GM12878 (cell line): Measurements from ENCODE around the gene KIN. TPM values are rescaled to one million over a fixed set of nuclear protein-coding genes. Genes with fewer than 3 reads are reported as not detected.

Experiments
- ATAC-seq: fragments of 200-7000 bp; cut with Tn5 transposase; 3 replicates; pipeline ENCODE4 v1.9.1; 2020; ENCODE audit warnings: mild to moderate bottlenecking, moderate library complexity
- BruUV-seq: library from RNA; stranded (reverse); fragments of 400-500 nt; replicated peaks from 2 replicates; lab custom pipeline; 2021; lab: Mats Ljungman, UMichigan
- CTCF ChIA-PET: fragments of 300-600 bp; sonication (Branson Sonifier 250); formaldehyde crosslinking; extraction: SDS; loops from one replicate; lab custom pipeline; 2021; ENCODE audit warnings: inconsistent platforms; lab: Yijun Ruan, JAX
- POLR2A ChIA-PET: fragments of 350-600 bp; formaldehyde crosslinking; extraction: SDS; loops from one replicate; lab custom pipeline; 2021; ENCODE audit warnings: inconsistent platforms; lab: Charles Lee
- RAD21 ChIA-PET: fragments of 300-600 bp; sonication (Branson Sonifier 250); formaldehyde crosslinking; loops from one replicate; lab custom pipeline; 2023; ENCODE audit warnings: antibody characterized with exemption; ENCODE audit not compliant: unreplicated experiment; lab: Charles Lee
- SMC1A ChIA-PET: fragments of 300-600 bp; sonication (Branson Sonifier 250); formaldehyde crosslinking; loops from one replicate; lab custom pipeline; 2023; ENCODE audit not compliant: unreplicated experiment, uncharacterized antibody; lab: Charles Lee
- DNase-seq: peaks from one replicate; pipeline ENCODE4 v3.0.0-alpha.2; 2011; ENCODE audit warnings: low read depth, low spot score
- FAIRE-seq: peaks from 3 replicates; lab custom pipeline; 2011; peaks lifted over from hg19 to GRCh38; lab: Jason Lieb, UNC
- H2AFZ ChIP-seq: 2 replicates; pipeline ENCODE4 v1.6.0; 2011; ENCODE audit warnings: low read depth, low read length, control low read depth; ENCODE audit not compliant: control insufficient read depth
- H3K27ac ChIP-seq: 2 replicates; pipeline ENCODE4 v1.5.1; 2011; ENCODE audit warnings: control low read depth; ENCODE audit not compliant: control insufficient read depth, insufficient read depth
- H3K27me3 ChIP-seq, 2 experiments: replicated peaks in 1 of 2; 2 replicates each; pipeline versions ENCODE4 v1.6.0 to v1.6.1; 2011; ENCODE audit warnings: low read length in 1 of 2; ENCODE audit not compliant: control insufficient read depth in 2 of 2, insufficient read depth in 2 of 2
- H3K36me3 ChIP-seq, 2 experiments: 2 replicates each; pipeline ENCODE4 v1.5.1; 2011; ENCODE audit warnings: low read length in 1 of 2; ENCODE audit not compliant: control insufficient read depth in 2 of 2, insufficient read depth in 2 of 2
- H3K4me1 ChIP-seq: 2 replicates; pipeline ENCODE4 v1.6.1; 2011; ENCODE audit warnings: mild to moderate bottlenecking, low read length, moderate library complexity, mixed read lengths; ENCODE audit not compliant: control insufficient read depth, insufficient read depth
- H3K4me2 ChIP-seq: 2 replicates; pipeline ENCODE4 v1.6.0; 2011; ENCODE audit warnings: control low read depth; ENCODE audit not compliant: control insufficient read depth, insufficient read depth
- H3K4me3 ChIP-seq: fragments of 200-600 bp; sonication (generic); 2 replicates; pipeline ENCODE4 v1.5.1; 2016
- H3K79me2 ChIP-seq: 2 replicates; pipeline ENCODE4 v1.6.0; 2011; ENCODE audit warnings: low read length; ENCODE audit not compliant: control insufficient read depth, insufficient read depth
- H3K9ac ChIP-seq: 2 replicates; pipeline ENCODE4 v1.8.0; 2011; ENCODE audit warnings: low read length, control low read depth, mixed read lengths; ENCODE audit not compliant: control insufficient read depth, insufficient read depth
- H3K9me3 ChIP-seq: replicated peaks from 3 replicates; pipeline ENCODE4 v1.5.1; 2011; ENCODE audit warnings: mild to moderate bottlenecking, low read length; ENCODE audit not compliant: control insufficient read depth, insufficient read depth
- H4K20me1 ChIP-seq: 2 replicates; pipeline ENCODE4 v1.6.0; 2011; ENCODE audit not compliant: control insufficient read depth, insufficient read depth
- CHD1 ChIP-seq: IDR thresholded peaks from 2 replicates; pipeline ENCODE4 v1.6.1; 2012; ENCODE audit warnings: low read depth, low read length, improper control_type of control experiment
- GABPA ChIP-seq: IDR thresholded peaks from 2 replicates; pipeline ENCODE4 v1.6.1; 2014; ENCODE audit warnings: antibody characterized with exemption, low read depth, mild to moderate bottlenecking, inconsistent platforms
- IKZF1 ChIP-seq: fragments of 450-650 bp; conservative IDR thresholded peaks from 2 replicates; pipeline ENCODE4 v1.6.1; 2017; ENCODE audit warnings: antibody characterized with exemption, mild to moderate bottlenecking
- IKZF2 ChIP-seq, 2 experiments: fragments of 450-650 bp; IDR thresholded peaks; 2 replicates each; pipeline ENCODE4 v1.6.1; 2017; ENCODE audit warnings: mild to moderate bottlenecking in 2 of 2, moderate library complexity in 2 of 2
- MEF2A ChIP-seq: IDR thresholded peaks from 2 replicates; pipeline ENCODE4 v1.6.1; 2011; ENCODE audit warnings: low read depth, mild to moderate bottlenecking, low read length, moderate library complexity; ENCODE audit not compliant: insufficient read depth
- MXI1 ChIP-seq: fragments of 150-350 bp; IDR thresholded peaks from 2 replicates; pipeline ENCODE4 v1.6.1; 2011; ENCODE audit warnings: low read depth, mild to moderate bottlenecking, inconsistent platforms, low read length, improper control_type of control experiment
- RAD51 ChIP-seq: fragments of 450-650 bp; IDR thresholded peaks from 2 replicates; pipeline ENCODE4 v1.6.1; 2016; ENCODE audit warnings: moderate library complexity, mild to moderate bottlenecking, inconsistent platforms
- RB1 ChIP-seq: fragments of 450-650 bp; formaldehyde crosslinking; IDR thresholded peaks from 2 replicates; pipeline ENCODE4 v1.6.1; 2017; ENCODE audit warnings: mild to moderate bottlenecking, borderline replicate concordance
- SMAD1 ChIP-seq: fragments of 450-650 bp; IDR thresholded peaks from 2 replicates; pipeline ENCODE4 v1.6.1; 2018; ENCODE audit warnings: mild to moderate bottlenecking, low read depth; ENCODE audit not compliant: partially characterized antibody
- SREBF2 ChIP-seq: IDR thresholded peaks from 2 replicates; pipeline ENCODE4 v1.6.1; 2012; ENCODE audit warnings: mild to moderate bottlenecking, low read length
- SUZ12 ChIP-seq: fragments of 200-600 bp; sonication (generic); IDR thresholded peaks from one replicate; pipeline ENCODE4 v1.6.1; 2018; ENCODE audit warnings: antibody characterized with exemption, mild to moderate bottlenecking; ENCODE audit not compliant: unreplicated experiment
- TARDBP ChIP-seq: IDR thresholded peaks from 2 replicates; pipeline ENCODE4 v1.6.1; 2016; ENCODE audit warnings: borderline replicate concordance
- TCF12 ChIP-seq: IDR thresholded peaks from 2 replicates; pipeline ENCODE4 v1.6.1; 2011; ENCODE audit warnings: low read depth, mild to moderate bottlenecking, low read length
- WGBS: methylation state at CpG from one replicate; pipeline ENCODE4 v1.1.6; 2016; ENCODE audit warnings: low lambda C conversion rate; ENCODE audit not compliant: insufficient replicate concordance, insufficient coverage; ENCODE audit errors: missing lambda C conversion rate; 5-methylcytosine and 5-hydroxymethylcytosine counted together
- in situ Hi-C: fragments of 300-500 bp; cut with MboI; formaldehyde crosslinking; loops from 9 replicates; pipeline ENCODE4 v1.14.3; 2018; ENCODE audit warnings: mixed read lengths
- intact Hi-C: fragments of 100-400 bp; cut with micrococcal nuclease; formaldehyde crosslinking; loops from one replicate; pipeline ENCODE4 v1.14.2; 2022; ENCODE audit not compliant: unreplicated experiment
- polyA plus RNA-seq, 11 experiments: library from polyadenylated mRNA; depleted of rRNA in 4 of 11; unstranded in 6 of 11; stranded (reverse) in 5 of 11; fragments of >200 nt; fragmentation: Nextera tagmentation in 4 of 11; fragmentation: Illumina TruSeq in 1 of 11; extraction: Ambion mirVana in 4 of 11; extraction: Trizol in 1 of 11; gene quantifications; 1 replicate in 1 of 11; 2 replicates in 10 of 11; pipeline versions ENCODE4 v1.2.1 to v1.2.3, GENCODE V29; 2011 to 2016; ENCODE audit warnings: inconsistent platforms in 2 of 11, missing spikeins in 2 of 11, low read depth in 1 of 11
- total RNA-seq, 4 experiments: library from RNA; depleted of rRNA in 3 of 4; stranded (reverse); fragments of >200 nt in 3 of 4; fragmentation: Illumina TruSeq in 1 of 4; extraction: Trizol in 1 of 4; gene quantifications; 2 replicates each; pipeline versions ENCODE4 v1.2.1 to v1.2.3, GENCODE V29; 2013 to 2021
- TF ChIP-seq, protein P1 (sequence below): fragments of 150-350 bp; IDR thresholded peaks from 2 replicates; pipeline ENCODE4 v1.6.1; 2016; ENCODE audit warnings: low read depth, low read length

The KIN gene
- total and polyA plus RNA-seq, 10 of the 15 experiments (the other 5 are each of a cell fraction or from before 2014, with no cell fraction given) = 6.8 to 33.2 (median 11.3) TPM

- RAD21 ChIA-PET = interaction anchor here (1.2 kb wide), 1 partner anchor 9 kb away, joined by 5 read pairs; no protein-coding TSS in a partner anchor
- WGBS = over 99% methylated on average over 4 of the region's 4 CpGs
- H3K9me3 ChIP-seq = no peaks in the 10 kb centered on the region
- no peaks in the 10 kb centered on the region for H3K4me1 ChIP-seq
- H3K4me2 ChIP-seq = no peak overlapping the region
- no peak for ATAC-seq
- TF ChIP-seq SREBF2 (no peak), RB1 (no peak), IKZF1 (no peak), TARDBP (no peak), SMAD1 (no peak), TCF12 (no peak), SUZ12 (no peak), RAD51 (no peak)
- POLR2A ChIA-PET = interaction anchor here (3.1 kb wide), 1 partner anchor 10 kb away, joined by 16 read pairs; the partner anchor contains the start of gene TAF3
- H3K79me2 ChIP-seq = no peaks in the 10 kb centered on the region
- intact Hi-C loops = no loop called here
- H3K27ac ChIP-seq = no peak overlapping the region
- H2AFZ ChIP-seq = no peak overlapping the region
- DNase-seq = no peak
- peaks cover 0 to 2% of the 10 kb centered on the region in 2 experiments; a peak in 1 of 4 replicates for H3K27me3 ChIP-seq
- peaks cover 4 to 32% of the 10 kb centered on the region in 2 experiments for H3K36me3 ChIP-seq
- FAIRE-seq = no peak
- CTCF ChIA-PET = interaction anchor here (1.2 to 1.8 kb wide), 5 partner anchors 9 to 284 kb away, joined by 3 to 7 read pairs (median 4); partner anchors contain the start of gene TAF3
- H4K20me1 ChIP-seq = no peaks in the 10 kb centered on the region
- no peak overlapping the region for H3K9ac ChIP-seq
- no TSS peak for BruUV-seq
- H3K4me3 ChIP-seq = no peak overlapping the region
- in situ Hi-C loops = no loop called here
- SMC1A ChIA-PET = interaction anchor here (1.1 to 2.0 kb wide), 4 partner anchors 9 to 21 kb away, joined by 4 to 8 read pairs (median 5); partner anchors contain the start of genes ATP5F1C and KIN
Measured at GRCh38 chr10:7808686-7809267, 21.0 kb upstream of the KIN start.

DNA sequence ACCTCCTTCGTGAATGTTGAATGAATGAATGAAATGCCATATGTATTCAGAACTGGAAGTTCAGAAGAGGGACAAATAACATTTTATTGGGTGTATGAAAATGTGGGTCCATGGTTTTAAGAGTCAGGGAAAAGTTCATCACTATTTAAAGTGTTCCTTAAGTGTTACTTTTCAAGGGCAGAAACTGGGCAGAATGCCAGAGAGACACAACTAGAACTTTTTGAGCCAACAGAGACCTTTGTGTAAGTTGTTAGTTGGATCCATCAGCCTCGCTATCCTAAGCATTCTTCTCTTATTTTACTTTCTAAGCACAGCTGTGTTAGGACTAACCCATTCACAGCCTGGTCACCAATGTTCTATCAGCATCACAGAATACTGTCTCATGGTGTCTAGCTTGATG, 16.9 kb upstream of the KIN start:
- H3K9me3 ChIP-seq = no peaks in the 10 kb centered on the region
- no peak for DNase-seq
- no peaks in the 10 kb centered on the region for H3K79me2 ChIP-seq
- ChIA-PET CTCF (no interaction called here), SMC1A (no interaction called here), RAD21 (no interaction called here), POLR2A (no interaction called here)
- intact Hi-C loops (no loop called here), in situ Hi-C loops (no loop called here)
- no TSS peak for BruUV-seq
- H3K36me3 ChIP-seq = peaks cover 7 to 44% of the 10 kb centered on the region in 2 experiments
- H2AFZ ChIP-seq = no peak overlapping the region
- H3K4me2 ChIP-seq = no peak overlapping the region
- H4K20me1 ChIP-seq = no peaks in the 10 kb centered on the region
- H3K27me3 ChIP-seq = no peaks in the 10 kb centered on the region
- H3K9ac ChIP-seq = no peak overlapping the region
- H3K4me3 ChIP-seq = no peak overlapping the region
- FAIRE-seq = no peak
- 94% methylated on average over 2 of the region's 2 CpGs for WGBS
- ATAC-seq = no peak
- no peak for TF ChIP-seq MXI1
- TF ChIP-seq CHD1 = no peak
- TF ChIP-seq GABPA = no peak
- no peak for TF ChIP-seq MEF2A
- no peak for TF ChIP-seq IKZF2 (IDR thresholded peaks at IDR 0.05)
- TF ChIP-seq, protein P1, sequence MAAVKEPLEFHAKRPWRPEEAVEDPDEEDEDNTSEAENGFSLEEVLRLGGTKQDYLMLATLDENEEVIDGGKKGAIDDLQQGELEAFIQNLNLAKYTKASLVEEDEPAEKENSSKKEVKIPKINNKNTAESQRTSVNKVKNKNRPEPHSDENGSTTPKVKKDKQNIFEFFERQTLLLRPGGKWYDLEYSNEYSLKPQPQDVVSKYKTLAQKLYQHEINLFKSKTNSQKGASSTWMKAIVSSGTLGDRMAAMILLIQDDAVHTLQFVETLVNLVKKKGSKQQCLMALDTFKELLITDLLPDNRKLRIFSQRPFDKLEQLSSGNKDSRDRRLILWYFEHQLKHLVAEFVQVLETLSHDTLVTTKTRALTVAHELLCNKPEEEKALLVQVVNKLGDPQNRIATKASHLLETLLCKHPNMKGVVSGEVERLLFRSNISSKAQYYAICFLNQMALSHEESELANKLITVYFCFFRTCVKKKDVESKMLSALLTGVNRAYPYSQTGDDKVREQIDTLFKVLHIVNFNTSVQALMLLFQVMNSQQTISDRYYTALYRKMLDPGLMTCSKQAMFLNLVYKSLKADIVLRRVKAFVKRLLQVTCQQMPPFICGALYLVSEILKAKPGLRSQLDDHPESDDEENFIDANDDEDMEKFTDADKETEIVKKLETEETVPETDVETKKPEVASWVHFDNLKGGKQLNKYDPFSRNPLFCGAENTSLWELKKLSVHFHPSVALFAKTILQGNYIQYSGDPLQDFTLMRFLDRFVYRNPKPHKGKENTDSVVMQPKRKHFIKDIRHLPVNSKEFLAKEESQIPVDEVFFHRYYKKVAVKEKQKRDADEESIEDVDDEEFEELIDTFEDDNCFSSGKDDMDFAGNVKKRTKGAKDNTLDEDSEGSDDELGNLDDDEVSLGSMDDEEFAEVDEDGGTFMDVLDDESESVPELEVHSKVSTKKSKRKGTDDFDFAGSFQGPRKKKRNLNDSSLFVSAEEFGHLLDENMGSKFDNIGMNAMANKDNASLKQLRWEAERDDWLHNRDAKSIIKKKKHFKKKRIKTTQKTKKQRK = no peak
- TF ChIP-seq, all 136 proteins: peak for 0
- no peak overlapping the region for H3K27ac ChIP-seq
- H3K4me1 ChIP-seq = no peaks in the 10 kb centered on the region
